Stimulated activated effector memory CD8-positive, alpha-beta T cell treated with anti-CD3 and anti-CD28 coated beads, Interleukin-12 subunit alpha, Interleukin-12 subunit beta, amount 100 ng/mL, for 72 hours (primary cell): Measurements from ENCODE around the gene ALPK3.

ENCODE experiments used
- ATAC-seq: fragments of 150-1000 bp; cut with Tn5 transposase; 2 replicates; pipeline ENCODE4 v1.10.0; 2021
- DNase-seq, 2 donors: peaks; one replicate each; pipeline ENCODE4 v3.0.0; 2021 to 2022; ENCODE audit warnings: low spot score in 2 of 2
- H3K27ac Mint-ChIP-seq: one replicate; pipeline ENCODE4 v1.8.0; 2022; ENCODE audit warnings: mild to moderate bottlenecking, mixed read lengths
- H3K36me3 Mint-ChIP-seq: one replicate; pipeline ENCODE4 v1.8.0; 2022; ENCODE audit warnings: mild to moderate bottlenecking, mixed read lengths
- H3K4me1 Mint-ChIP-seq: one replicate; pipeline ENCODE4 v1.8.0; 2022; ENCODE audit warnings: mixed read lengths
- H3K4me3 Mint-ChIP-seq: one replicate; pipeline ENCODE4 v1.8.0; 2022; ENCODE audit warnings: mild to moderate bottlenecking, mixed read lengths
- H3K9me3 Mint-ChIP-seq: one replicate; pipeline ENCODE4 v1.8.0; 2022; ENCODE audit warnings: mixed read lengths

ALPK3 gene

GRCh38 chr15:84790676-84791075 is 26.5 kb upstream of the ALPK3 start:
- peaks cover 88% of the 10 kb centered on the region for H3K36me3 Mint-ChIP-seq
- peak overlapping the region; percentile 46 for H3K27ac Mint-ChIP-seq
- DNase-seq = no peak
- no peak overlapping the region for H3K4me3 Mint-ChIP-seq
- no peak for ATAC-seq
- no peaks in the 10 kb centered on the region for H3K9me3 Mint-ChIP-seq
- H3K4me1 Mint-ChIP-seq = peaks cover 19% of the 10 kb centered on the region

GRCh38 chr15:84791763-84792162 is 25.4 kb upstream of the ALPK3 start:
- Mint-ChIP-seq H3K27ac (no peak overlapping the region), H3K4me1 (peaks cover 13% of the 10 kb centered on the region), H3K9me3 (no peaks in the 10 kb centered on the region), H3K36me3 (peaks cover 88% of the 10 kb centered on the region), H3K4me3 (no peak overlapping the region)
- ATAC-seq (no peak), DNase-seq (no peak)

- no peaks in the 10 kb centered on the region for H3K9me3 Mint-ChIP-seq
- H3K27ac Mint-ChIP-seq = no peak overlapping the region
- H3K4me1 Mint-ChIP-seq = peaks cover 3% of the 10 kb centered on the region
- H3K4me3 Mint-ChIP-seq = no peak overlapping the region
- H3K36me3 Mint-ChIP-seq = peaks cover 93% of the 10 kb centered on the region
- no peak for DNase-seq
- no peak for ATAC-seq
Measured at GRCh38 chr15:84793431-84794161, 23.6 kb upstream of the ALPK3 start.

- H3K27ac Mint-ChIP-seq = no peak overlapping the region
- ATAC-seq = no peak
- peaks cover 93% of the 10 kb centered on the region for H3K36me3 Mint-ChIP-seq
- no peak for DNase-seq
- no peaks in the 10 kb centered on the region for H3K9me3 Mint-ChIP-seq
- H3K4me1 Mint-ChIP-seq = no peaks in the 10 kb centered on the region
- no peak overlapping the region for H3K4me3 Mint-ChIP-seq
Measured at GRCh38 chr15:84794162-84794547, 23.0 kb upstream of the ALPK3 start.

DNA sequence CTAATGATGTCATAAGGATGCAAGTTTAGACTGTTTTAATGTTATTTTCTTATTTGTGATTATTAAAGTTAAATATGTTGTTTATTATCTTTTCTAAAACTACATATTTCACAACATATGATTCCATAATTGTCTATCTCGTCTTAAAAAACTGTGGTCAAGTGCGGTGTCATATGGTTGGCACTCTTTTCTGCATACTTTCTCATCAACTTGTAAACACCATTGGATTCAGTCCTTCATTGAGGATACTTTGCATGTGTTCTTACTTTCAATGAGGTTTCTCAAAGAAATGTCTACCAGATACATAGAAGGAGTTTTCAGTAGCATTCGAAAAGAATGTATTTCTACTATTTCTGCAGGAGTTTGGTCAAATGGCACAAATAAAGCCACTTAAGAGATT is 22.0 kb upstream of the ALPK3 start:
- no peak overlapping the region for H3K27ac Mint-ChIP-seq
- ATAC-seq (no peak), DNase-seq (no peak)
- peaks cover 98% of the 10 kb centered on the region for H3K36me3 Mint-ChIP-seq
- no peaks in the 10 kb centered on the region for H3K9me3 Mint-ChIP-seq
- H3K4me1 Mint-ChIP-seq = no peaks in the 10 kb centered on the region
- no peak overlapping the region for H3K4me3 Mint-ChIP-seq

DNA sequence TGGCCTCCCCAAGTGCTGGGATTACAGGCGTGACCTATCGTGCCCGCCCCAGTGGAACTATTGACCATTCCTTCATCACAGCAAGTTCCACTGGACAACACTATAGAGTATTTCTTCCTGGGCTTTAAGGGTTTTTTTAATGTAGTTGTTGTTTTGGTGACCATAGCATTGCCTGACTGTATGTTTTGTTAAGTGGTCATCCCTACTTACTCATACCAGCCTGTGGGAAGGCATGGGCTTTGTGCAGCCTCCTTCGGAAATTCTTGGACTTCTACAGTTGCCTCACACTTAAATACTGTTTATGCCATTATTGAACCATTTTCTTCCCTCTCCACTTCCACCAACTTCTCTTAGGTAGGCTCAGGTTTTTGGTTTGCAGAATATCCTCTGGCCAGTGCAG is 19.9 kb upstream of the ALPK3 start:
- ATAC-seq (no peak), DNase-seq (no peak)
- peaks cover 89% of the 10 kb centered on the region for H3K36me3 Mint-ChIP-seq

GRCh38 chr15:84797801-84798200 is 19.4 kb upstream of the ALPK3 start:
- peak overlapping the region; percentile 14 for H3K27ac Mint-ChIP-seq
- DNase-seq = no peak
- ATAC-seq = no peak
- peaks cover 89% of the 10 kb centered on the region for H3K36me3 Mint-ChIP-seq
- H3K9me3 Mint-ChIP-seq = no peaks in the 10 kb centered on the region
- no peaks in the 10 kb centered on the region for H3K4me1 Mint-ChIP-seq
- no peak overlapping the region for H3K4me3 Mint-ChIP-seq

More for the DNA sequence above, 19.9 kb upstream of the ALPK3 start:
- Mint-ChIP-seq H3K4me3 (no peak overlapping the region), H3K9me3 (no peaks in the 10 kb centered on the region), H3K4me1 (no peaks in the 10 kb centered on the region), H3K27ac (peak overlapping the region; percentile 14)

DNA sequence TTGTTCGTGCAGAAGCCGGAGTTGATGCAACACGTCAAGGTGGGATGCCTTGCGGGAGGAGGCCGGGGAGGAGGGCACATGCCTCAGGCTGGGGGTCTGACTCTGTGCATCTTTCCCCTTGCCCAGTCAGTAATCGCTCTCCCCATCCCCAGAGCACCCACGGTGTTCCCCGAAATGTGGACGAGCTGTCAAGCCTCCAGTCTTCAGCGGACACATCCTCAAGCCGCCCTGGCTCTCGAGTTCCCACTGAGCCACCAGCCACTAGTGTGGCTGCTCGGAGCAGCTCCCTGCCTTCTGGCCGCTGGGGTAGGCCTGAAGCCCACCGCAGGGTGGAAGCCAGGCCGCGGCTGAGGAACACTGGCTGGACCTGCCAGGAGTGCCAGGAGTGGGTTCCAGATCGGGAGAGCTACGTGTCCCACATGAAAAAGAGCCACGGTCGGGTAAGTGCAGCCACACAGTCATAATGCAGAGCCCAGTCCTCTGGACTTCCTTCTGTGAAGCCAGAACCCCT is 18.7 kb upstream of the ALPK3 start:
- Mint-ChIP-seq H3K27ac (peak overlapping the region; percentile 14), H3K36me3 (peaks cover 89% of the 10 kb centered on the region), H3K4me1 (no peaks in the 10 kb centered on the region), H3K4me3 (no peak overlapping the region), H3K9me3 (no peaks in the 10 kb centered on the region)
- DNase-seq (no peak), ATAC-seq (no peak)

GRCh38 chr15:84799511-84800187 is 17.5 kb upstream of the ALPK3 start:
- Mint-ChIP-seq H3K9me3 (no peaks in the 10 kb centered on the region), H3K27ac (no peak overlapping the region), H3K36me3 (peaks cover 88% of the 10 kb centered on the region), H3K4me3 (no peak overlapping the region), H3K4me1 (no peaks in the 10 kb centered on the region)
- ATAC-seq (no peak), DNase-seq (no peak)

GRCh38 chr15:84800365-84800806 is 16.8 kb upstream of the ALPK3 start:
- Mint-ChIP-seq H3K9me3 (no peaks in the 10 kb centered on the region), H3K27ac (no peak overlapping the region), H3K4me3 (no peak overlapping the region), H3K4me1 (peaks cover 4% of the 10 kb centered on the region), H3K36me3 (peaks cover 88% of the 10 kb centered on the region)
- no peak for ATAC-seq
- no peak for DNase-seq

GRCh38 chr15:84804005-84804900 is 12.9 kb upstream of the ALPK3 start:
- no peak for ATAC-seq
- no peaks in the 10 kb centered on the region for H3K9me3 Mint-ChIP-seq
- DNase-seq = no peak
- H3K4me1 Mint-ChIP-seq = peaks cover 4% of the 10 kb centered on the region
- peaks cover 56% of the 10 kb centered on the region for H3K36me3 Mint-ChIP-seq
- peak overlapping the region; percentile 69 for H3K27ac Mint-ChIP-seq
- H3K4me3 Mint-ChIP-seq = no peak overlapping the region

GRCh38 chr15:84805221-84805620 is 11.9 kb upstream of the ALPK3 start:
- no peak for ATAC-seq
- H3K27ac Mint-ChIP-seq = peak overlapping the region; percentile 21

GRCh38 chr15:84807228-84807627 is 9.9 kb upstream of the ALPK3 start:
- H3K4me1 Mint-ChIP-seq = peaks cover 4% of the 10 kb centered on the region
- no peaks in the 10 kb centered on the region for H3K9me3 Mint-ChIP-seq
- H3K4me3 Mint-ChIP-seq = no peak overlapping the region
- peaks cover 36% of the 10 kb centered on the region for H3K36me3 Mint-ChIP-seq
- peak overlapping the region; percentile 40 for H3K27ac Mint-ChIP-seq
- DNase-seq (no peak), ATAC-seq (peak; percentile 83)

More at GRCh38 chr15:84805221-84805620, 11.9 kb upstream of the ALPK3 start:
- H3K4me3 Mint-ChIP-seq = no peak overlapping the region
- H3K36me3 Mint-ChIP-seq = peaks cover 46% of the 10 kb centered on the region
- DNase-seq = no peak
- no peaks in the 10 kb centered on the region for H3K9me3 Mint-ChIP-seq
- peaks cover 4% of the 10 kb centered on the region for H3K4me1 Mint-ChIP-seq

DNA sequence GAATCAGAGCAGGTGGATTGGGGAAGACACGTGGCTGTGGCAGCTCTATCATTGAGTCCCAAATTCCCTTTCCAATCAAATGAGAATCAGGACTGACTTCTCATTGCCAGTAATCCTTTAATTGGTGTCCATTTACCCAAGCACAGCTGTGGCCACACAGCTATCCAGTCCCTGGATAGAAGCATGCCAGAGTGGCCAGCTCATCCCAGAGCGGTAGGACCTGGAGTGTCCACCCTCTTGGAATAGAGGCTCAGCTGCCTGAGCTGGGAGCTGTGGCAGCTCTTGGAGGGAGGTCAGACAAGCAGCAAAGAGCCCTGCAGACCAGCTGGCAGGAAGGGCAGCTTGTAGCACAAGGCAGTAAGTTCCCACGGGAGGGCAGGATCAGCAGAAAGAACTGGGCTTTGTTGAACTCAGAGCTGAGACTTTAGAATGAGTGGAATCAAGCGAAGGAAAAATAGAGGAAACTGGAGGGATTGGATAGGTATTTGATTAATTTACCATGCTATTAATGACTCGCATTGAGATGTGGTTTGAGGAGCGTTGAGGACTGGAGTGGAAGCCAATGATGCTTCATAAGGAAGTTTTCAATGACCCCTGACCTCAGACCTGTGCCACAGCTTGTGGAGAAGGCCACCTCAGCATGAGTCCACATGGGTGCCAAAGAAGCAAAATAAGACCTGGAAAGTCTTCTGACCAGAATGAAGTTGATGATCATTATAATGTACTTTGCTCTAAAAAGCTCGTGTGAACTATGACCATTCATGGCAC is 6.9 kb upstream of the ALPK3 start:
- H3K4me1 Mint-ChIP-seq = no peaks in the 10 kb centered on the region
- H3K9me3 Mint-ChIP-seq = no peaks in the 10 kb centered on the region
- H3K4me3 Mint-ChIP-seq = no peak overlapping the region
- peaks cover 6% of the 10 kb centered on the region for H3K36me3 Mint-ChIP-seq
- ATAC-seq (no peak), DNase-seq (no peak)
- peak overlapping the region; percentile 18 for H3K27ac Mint-ChIP-seq
